GM12872 (cell line): ENCODE results near the gene ATG5.

Experiments
- CTCF ChIP-seq: IDR thresholded peaks from 3 replicates; pipeline ENCODE4 v1.5.1; 2011; ENCODE audit warnings: low read depth, mild to moderate bottlenecking, low read length, moderate library complexity; ENCODE audit not compliant: insufficient read depth

Gene ATG5

GRCh38 chr6:106214531-106214930 is 111.0 kb downstream of the ATG5 start:
- TF ChIP-seq CTCF = no peak

- TF ChIP-seq CTCF = no peak
These were observed 111.8 kb downstream of the ATG5 start for GRCh38 chr6:106213660-106214289.

- TF ChIP-seq CTCF = no peak
These were observed 113.0 kb downstream of the ATG5 start for GRCh38 chr6:106212576-106212975.

- no peak for TF ChIP-seq CTCF
These were observed 118.7 kb downstream of the ATG5 start for GRCh38 chr6:106206905-106207304.

- no peak for TF ChIP-seq CTCF
These were observed 120.6 kb downstream of the ATG5 start for GRCh38 chr6:106204961-106205360.

GRCh38 chr6:106199998-106200397 is 125.6 kb downstream of the ATG5 start:
- TF ChIP-seq CTCF = no peak

- TF ChIP-seq CTCF = no peak
These were observed 126.2 kb downstream of the ATG5 start for GRCh38 chr6:106199331-106199730.
